SK-N-MC (cell line): ENCODE data around the gene MFSD1.

Source experiments
- EZH2 ChIP-seq: fragments of 200-600 bp; sonication (generic); IDR thresholded peaks from one replicate; pipeline ENCODE4 v1.6.1; 2017; ENCODE audit warnings: antibody characterized with exemption
- FOXP2 ChIP-seq: optimal IDR thresholded peaks from 2 replicates; pipeline ENCODE3; 2011; ENCODE audit warnings: mild to moderate bottlenecking, moderate library complexity; ENCODE audit not compliant: insufficient read depth; ENCODE audit errors: extremely low read length, control extremely low read depth
- POLR2AphosphoS5 ChIP-seq: IDR thresholded peaks from 2 replicates; pipeline ENCODE4 v1.6.1; 2012; ENCODE audit warnings: mild to moderate bottlenecking, low read depth, low read length, borderline replicate concordance

DNA sequence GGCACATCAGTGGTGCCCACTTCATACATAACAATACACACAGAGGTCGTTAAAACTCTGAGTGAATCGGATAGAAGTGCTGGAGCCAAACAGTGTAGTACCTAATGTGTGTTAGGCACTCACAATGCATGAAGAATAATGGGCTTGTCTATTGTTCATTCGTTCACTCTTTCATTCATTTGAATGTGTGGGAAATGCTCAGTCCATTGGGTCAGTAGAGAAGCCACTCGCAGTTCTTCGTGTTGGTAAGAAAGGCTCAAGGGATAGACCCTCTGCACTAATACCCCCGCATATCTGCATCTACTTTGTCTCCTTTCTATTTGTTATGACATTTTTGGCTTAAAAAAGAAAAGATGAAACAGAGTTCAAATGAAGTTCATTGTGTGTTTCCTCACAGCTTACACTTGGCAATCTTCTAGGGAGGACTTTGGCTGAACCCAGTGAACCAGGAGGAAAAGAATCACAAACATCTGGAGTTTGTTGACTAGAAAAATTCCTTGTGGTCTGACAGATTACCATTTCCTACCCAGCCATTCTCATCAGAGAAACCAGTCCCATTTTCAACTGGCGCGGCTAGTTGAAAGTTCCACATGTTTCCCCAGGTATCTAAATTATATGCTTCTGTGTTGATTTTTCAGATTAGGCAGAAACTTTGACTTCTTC is 32.8 kb upstream of the MFSD1 start:
- TF ChIP-seq POLR2AphosphoS5 (no peak), EZH2 (no peak), FOXP2 (no peak)
